Hepatic stellate cell (primary cell): Measurements from ENCODE around the gene PSAP.

Experiments
- DNase-seq: peaks from one replicate; pipeline ENCODE4 v3.0.0; 2011; ENCODE audit warnings: low spot score

Gene PSAP

GRCh38 chr10:71766717-71767419 is 84.2 kb downstream of the PSAP start:
- DNase-seq, result peak; percentile 94
